OCI-LY1 (cell line): ENCODE measurements around the gene LBHD2.

Experiments
- H2AFZ ChIP-seq: fragments of 200-600 bp; sonication (generic), shearing (Covaris generic); 2 replicates; pipeline ENCODE4 v1.6.0; 2014; ENCODE audit warnings: antibody characterized with exemption, mild to moderate bottlenecking, low read length
- H3F3A ChIP-seq: fragments of 200-600 bp; sonication (generic), shearing (Covaris generic); 2 replicates; pipeline ENCODE4 v1.6.0; 2014; ENCODE audit warnings: mild to moderate bottlenecking, antibody characterized with exemption, low read length, moderate library complexity; ENCODE audit not compliant: insufficient read depth
- H3K27ac ChIP-seq: fragments of 200-600 bp; sonication (generic); 2 replicates; pipeline ENCODE4 v1.5.1; 2014; ENCODE audit warnings: low read length, mixed run types, mild to moderate bottlenecking, low read depth; ENCODE audit not compliant: poor library complexity, severe bottlenecking
- H3K27me3 ChIP-seq: fragments of 200-600 bp; sonication (generic); 2 replicates; pipeline ENCODE4 v1.6.0; 2014; ENCODE audit warnings: antibody characterized with exemption, mild to moderate bottlenecking, low read length, moderate library complexity; ENCODE audit not compliant: insufficient read depth
- H3K36me3 ChIP-seq: fragments of 200-600 bp; sonication (generic); 2 replicates; pipeline ENCODE4 v1.6.1; 2014; ENCODE audit warnings: mild to moderate bottlenecking, antibody characterized with exemption, low read length, moderate library complexity, mixed read lengths; ENCODE audit not compliant: insufficient read depth
- H3K4me1 ChIP-seq: fragments of 200-600 bp; sonication (generic); 2 replicates; pipeline ENCODE4 v1.5.1; 2014; ENCODE audit warnings: mild to moderate bottlenecking, low read length, moderate library complexity; ENCODE audit not compliant: insufficient read depth, severe bottlenecking
- H3K4me2 ChIP-seq: fragments of 200-600 bp; sonication (generic), shearing (Covaris generic); 2 replicates; pipeline ENCODE4 v1.6.1; 2014; ENCODE audit warnings: low read length
- H3K4me3 ChIP-seq: fragments of 200-600 bp; sonication (generic); 2 replicates; pipeline ENCODE4 v1.5.1; 2014; ENCODE audit warnings: low read length, low read depth, mild to moderate bottlenecking, mixed read lengths; ENCODE audit not compliant: poor library complexity, severe bottlenecking
- H3K79me2 ChIP-seq: fragments of 200-600 bp; shearing (Covaris generic); 2 replicates; pipeline ENCODE4 v1.6.1; 2016; ENCODE audit warnings: mixed run types, low read length, mixed read lengths; ENCODE audit not compliant: insufficient read depth
- H3K9ac ChIP-seq: fragments of 200-600 bp; sonication (generic), shearing (Covaris generic); 2 replicates; pipeline ENCODE4 v1.6.1; 2014; ENCODE audit warnings: mild to moderate bottlenecking, low read length, mixed read lengths
- H3K9me2 ChIP-seq: fragments of 200-600 bp; sonication (generic), shearing (Covaris generic); 2 replicates; pipeline ENCODE4 v1.6.1; 2014; ENCODE audit warnings: low read depth, mild to moderate bottlenecking, low read length, mixed read lengths
- H3K9me3 ChIP-seq: fragments of 200-600 bp; shearing (Covaris generic); 2 replicates; pipeline ENCODE4 v1.6.1; 2014; ENCODE audit warnings: low read length, mixed read lengths
- H4K20me1 ChIP-seq: fragments of 200-600 bp; sonication (generic), shearing (Covaris generic); 2 replicates; pipeline ENCODE4 v1.6.0; 2016; ENCODE audit warnings: mild to moderate bottlenecking, low read length; ENCODE audit not compliant: insufficient read depth
- CTCF ChIP-seq: fragments of 200-600 bp; sonication (generic), shearing (Covaris generic); IDR thresholded peaks from 2 replicates; pipeline ENCODE4 v1.5.1; 2017; ENCODE audit warnings: mild to moderate bottlenecking, antibody characterized with exemption, low read length, moderate library complexity, mixed read lengths
- EZH2 ChIP-seq: fragments of 200-600 bp; sonication (generic), shearing (Covaris generic); IDR thresholded peaks from 2 replicates; pipeline ENCODE4 v1.8.0; 2017; ENCODE audit warnings: borderline replicate concordance, mixed run types, mild to moderate bottlenecking, antibody characterized with exemption, low read length, moderate library complexity, mixed read lengths

The LBHD2 gene

GRCh38 chr14:103073876-103074728 is 9.9 kb upstream of the LBHD2 start:
- H2AFZ ChIP-seq = no peak overlapping the region
- H3K79me2 ChIP-seq = no peaks in the 10 kb centered on the region
- peaks cover 16% of the 10 kb centered on the region for H3K4me1 ChIP-seq
- H3K4me2 ChIP-seq = peak overlapping the region; percentile 72
- TF ChIP-seq CTCF (no peak), EZH2 (no peak)
- H3K27ac ChIP-seq = peak overlapping the region; percentile 56
- no peaks in the 10 kb centered on the region for H4K20me1 ChIP-seq
- H3K36me3 ChIP-seq = no peaks in the 10 kb centered on the region
- no peaks in the 10 kb centered on the region for H3K9me2 ChIP-seq
- H3K4me3 ChIP-seq = peak overlapping the region; percentile 59
- H3K9me3 ChIP-seq = no peaks in the 10 kb centered on the region
- no peaks in the 10 kb centered on the region for H3F3A ChIP-seq
- peak overlapping the region; percentile 7; the same call in 1 of the 2 replicates for H3K9ac ChIP-seq
- H3K27me3 ChIP-seq = 0 out of 2 replicates have a peak, but pooled peaks cover 3% of the 10 kb centered on the region

- H3K9me3 ChIP-seq = no peaks in the 10 kb centered on the region
- peak overlapping the region; percentile 56 for H3K27ac ChIP-seq
- H4K20me1 ChIP-seq = no peaks in the 10 kb centered on the region
- H3K4me3 ChIP-seq = peak overlapping the region; percentile 59
- 0 out of 2 replicates have a peak, but pooled peaks cover 3% of the 10 kb centered on the region for H3K27me3 ChIP-seq
- H3K9me2 ChIP-seq = no peaks in the 10 kb centered on the region
- peaks cover 16% of the 10 kb centered on the region for H3K4me1 ChIP-seq
- TF ChIP-seq EZH2 = no peak
- TF ChIP-seq CTCF = no peak
- H3K79me2 ChIP-seq = no peaks in the 10 kb centered on the region
- peak overlapping the region; percentile 53 for H3K9ac ChIP-seq
- no peaks in the 10 kb centered on the region for H3K36me3 ChIP-seq
- H3K4me2 ChIP-seq = peak overlapping the region; percentile 72
- H2AFZ ChIP-seq = no peak overlapping the region
- H3F3A ChIP-seq = no peaks in the 10 kb centered on the region
These were observed 9.2 kb upstream of the LBHD2 start for GRCh38 chr14:103074729-103075367.

- peak; percentile 85 for TF ChIP-seq CTCF
- TF ChIP-seq EZH2 = no peak
- no peaks in the 10 kb centered on the region for H3K9me3 ChIP-seq
- no peaks in the 10 kb centered on the region for H3K79me2 ChIP-seq
- no peaks in the 10 kb centered on the region for H3K36me3 ChIP-seq
- H3K9me2 ChIP-seq = no peaks in the 10 kb centered on the region
- H3F3A ChIP-seq = no peaks in the 10 kb centered on the region
- H3K4me1 ChIP-seq = peaks cover 16% of the 10 kb centered on the region
- H3K27me3 ChIP-seq = no peaks in the 10 kb centered on the region
- H3K4me3 ChIP-seq = no peak overlapping the region
- no peak overlapping the region for H3K4me2 ChIP-seq
- no peak overlapping the region for H2AFZ ChIP-seq
- H3K9ac ChIP-seq = no peak overlapping the region
- H3K27ac ChIP-seq = no peak overlapping the region
- H4K20me1 ChIP-seq = no peaks in the 10 kb centered on the region
These were observed 5.6 kb upstream of the LBHD2 start for GRCh38 chr14:103078420-103078749.
